A549 (cell line): Measurements from ENCODE around the gene ACAN. TPM values are rescaled to one million over a fixed set of nuclear protein-coding genes. Genes with fewer than 3 reads are reported as not detected.

Experiments
- ATAC-seq, 2 experiments: fragments of 200-7000 bp in 1 of 2; fragments of >200 bp in 1 of 2; cut with Nextera tagmentation in 1 of 2; cut with Tn5 transposase in 1 of 2; 3 replicates each; pipeline versions ENCODE4 v1.8.0 to v1.9.1; 2018 to 2020; ENCODE audit warnings: mild to moderate bottlenecking in 1 of 2, moderate library complexity in 1 of 2
- CTCF ChIA-PET: fragments of 300-600 bp; sonication (Branson Sonifier 250); formaldehyde crosslinking; extraction: SDS; loops from one replicate; lab custom pipeline; 2021; ENCODE audit warnings: antibody characterized with exemption, inconsistent platforms; lab: Yijun Ruan, JAX
- POLR2A ChIA-PET: fragments of 350-600 bp; formaldehyde crosslinking; extraction: SDS; loops from one replicate; lab custom pipeline; 2021; ENCODE audit warnings: antibody characterized with exemption, inconsistent platforms; lab: Yijun Ruan, JAX
- DNase-seq, 2 experiments: peaks; one replicate each; pipeline versions ENCODE4 v3.0.0 to v3.0.0-alpha.2; 2011 to 2016; ENCODE audit warnings: low read depth in 1 of 2, low spot score in 1 of 2
- FAIRE-seq: peaks from 2 replicates; lab custom pipeline; 2011; peaks lifted over from hg19 to GRCh38; lab: Jason Lieb, UNC
- H3K27ac ChIP-seq, 2 experiments: fragments of >200 bp; sonication (Bioruptor Twin); formaldehyde crosslinking; 3 replicates each; pipeline ENCODE4 v1.5.1; 2016 to 2017
- H3K4me1 ChIP-seq: fragments of >200 bp; sonication (Bioruptor Twin); formaldehyde crosslinking; 3 replicates; pipeline ENCODE4 v1.6.1; 2016
- H3K4me2 ChIP-seq: fragments of >200 bp; sonication (Bioruptor Twin); formaldehyde crosslinking; 3 replicates; pipeline ENCODE4 v1.6.1; 2016
- H3K4me3 ChIP-seq: fragments of >200 bp; sonication (Bioruptor Twin); formaldehyde crosslinking; 3 replicates; pipeline ENCODE4 v1.5.1; 2016
- H3K9me3 ChIP-seq: fragments of >200 bp; sonication (Bioruptor Twin); formaldehyde crosslinking; 3 replicates; pipeline ENCODE4 v1.6.1; 2016
- BHLHE40 ChIP-seq: IDR thresholded peaks from 2 replicates; pipeline ENCODE4 v1.6.1; 2012; ENCODE audit warnings: low read depth, low read length, inconsistent platforms
- CBX2 ChIP-seq: fragments of 200-600 bp; sonication (generic); IDR thresholded peaks from 2 replicates; pipeline ENCODE4 v1.6.1; 2016; ENCODE audit warnings: low read depth, mild to moderate bottlenecking, borderline replicate concordance
- EHF ChIP-seq: fragments of 250-450 bp; sonication (Bioruptor Pico); IDR thresholded peaks from 2 replicates; pipeline ENCODE4 v1.5.0; 2020; ENCODE audit warnings: mild to moderate bottlenecking
- EHMT2 ChIP-seq: fragments of 200-600 bp; sonication (generic); IDR thresholded peaks from 2 replicates; pipeline ENCODE4 v1.6.1; 2016; ENCODE audit warnings: antibody characterized with exemption, low read depth, mild to moderate bottlenecking, moderate library complexity
- EP300 ChIP-seq, 2 experiments: fragments of >200 bp; sonication (Bioruptor Twin); formaldehyde crosslinking; IDR thresholded peaks; 2 replicates in 1 of 2; 3 replicates in 1 of 2; pipeline ENCODE4 v1.6.1; 2016 to 2017
- GATA3 ChIP-seq: IDR thresholded peaks from 2 replicates; pipeline ENCODE4 v1.6.1; 2012; ENCODE audit warnings: borderline replicate concordance
- HDAC2 ChIP-seq: fragments of 200-600 bp; sonication (generic); IDR thresholded peaks from 2 replicates; pipeline ENCODE4 v1.6.1; 2016
- HOXB13 ChIP-seq: fragments of 250-450 bp; sonication (Bioruptor Pico); IDR thresholded peaks from 2 replicates; pipeline ENCODE4 v1.5.0; 2020; ENCODE audit warnings: low read depth, mild to moderate bottlenecking, moderate library complexity
- HOXB5 ChIP-seq: fragments of 250-450 bp; sonication (Bioruptor Pico); IDR thresholded peaks from 2 replicates; pipeline ENCODE4 v1.5.0; 2020; ENCODE audit warnings: mild to moderate bottlenecking, moderate library complexity
- KDM1A ChIP-seq: fragments of 200-600 bp; sonication (generic); IDR thresholded peaks from 2 replicates; pipeline ENCODE4 v1.6.1; 2016; ENCODE audit warnings: low read depth, mild to moderate bottlenecking
- KDM5A ChIP-seq: fragments of 200-600 bp; sonication (generic); IDR thresholded peaks from 2 replicates; pipeline ENCODE4 v1.6.1; 2016; ENCODE audit warnings: antibody characterized with exemption, mild to moderate bottlenecking
- MAFK ChIP-seq: fragments of 450-650 bp; IDR thresholded peaks from 2 replicates; pipeline ENCODE4 v1.6.1; 2014; ENCODE audit not compliant: partially characterized antibody
- NR3C1 ChIP-seq: fragments of >200 bp; sonication (Bioruptor Twin); formaldehyde crosslinking; IDR thresholded peaks from 3 replicates; pipeline ENCODE4 v1.6.1; 2017
- RAD21 ChIP-seq, 2 experiments: fragments of >200 bp in 1 of 2; sonication (Bioruptor Twin) in 1 of 2; formaldehyde crosslinking in 1 of 2; IDR thresholded peaks in 1 of 2; conservative IDR thresholded peaks in 1 of 2; 2 replicates in 1 of 2; 3 replicates in 1 of 2; pipeline ENCODE4 v1.6.1; 2012 to 2018; ENCODE audit warnings: inconsistent platforms in 1 of 2
- RCOR1 ChIP-seq: fragments of 150-350 bp; IDR thresholded peaks from 2 replicates; pipeline ENCODE4 v1.6.1; 2014; ENCODE audit warnings: antibody characterized with exemption, low read length, low read depth
- RFX5 ChIP-seq: fragments of 450-650 bp; IDR thresholded peaks from 2 replicates; pipeline ENCODE4 v1.7.1; 2014; ENCODE audit warnings: antibody characterized with exemption, mild to moderate bottlenecking, moderate library complexity
- SREBF2 ChIP-seq: fragments of 450-650 bp; IDR thresholded peaks from 2 replicates; pipeline ENCODE4 v1.6.1; 2014; ENCODE audit warnings: mild to moderate bottlenecking, moderate library complexity
- ZC3H11A ChIP-seq: fragments of 450-650 bp; IDR thresholded peaks from 2 replicates; pipeline ENCODE4 v1.6.1; 2014; ENCODE audit warnings: antibody characterized with exemption, mild to moderate bottlenecking
- ZFP36 ChIP-seq: fragments of 450-650 bp; IDR thresholded peaks from 2 replicates; pipeline ENCODE4 v1.6.1; 2014; ENCODE audit warnings: borderline replicate concordance; ENCODE audit not compliant: partially characterized antibody
- WGBS: methylation state at CpG from one replicate; pipeline ENCODE4 v1.1.6; 2017; ENCODE audit errors: missing lambda C conversion rate; 5-methylcytosine and 5-hydroxymethylcytosine counted together
- polyA plus RNA-seq, 4 experiments: library from polyadenylated mRNA; depleted of rRNA in 3 of 4; stranded (reverse); fragments of >200 nt; fragmentation: RNase III in 1 of 4; extraction: RNeasy Plus Mini Kit Qiagen cat#74134 plus additional on column Dnase treatment in 1 of 4; gene quantifications; 2 replicates in 3 of 4; 3 replicates in 1 of 4; pipeline ENCODE4 v1.2.3, GENCODE V29; 2011 to 2017
- TF ChIP-seq, protein P1 (sequence below): IDR thresholded peaks from 2 replicates; pipeline ENCODE4 v1.6.1; 2012
- TF ChIP-seq, protein P2 (sequence below): fragments of 250-450 bp; sonication (Bioruptor Pico); IDR thresholded peaks from 2 replicates; pipeline ENCODE4 v1.5.0; 2020; ENCODE audit warnings: low read depth, mild to moderate bottlenecking, moderate library complexity
- TF ChIP-seq, protein P3 (sequence below): fragments of 250-450 bp; sonication (Bioruptor Pico); IDR thresholded peaks from 2 replicates; pipeline ENCODE4 v1.5.0; 2021; ENCODE audit warnings: mild to moderate bottlenecking, moderate library complexity, borderline replicate concordance
- TF ChIP-seq, protein P4 (sequence below): fragments of 150-350 bp; IDR thresholded peaks from 2 replicates; pipeline ENCODE4 v1.6.1; 2014; ENCODE audit warnings: low read depth, mild to moderate bottlenecking, low read length
- TF ChIP-seq, protein P5 (sequence below): fragments of 200-600 bp; sonication (generic); IDR thresholded peaks from 2 replicates; pipeline ENCODE4 v1.6.1; 2016; ENCODE audit warnings: antibody characterized with exemption, mild to moderate bottlenecking, moderate library complexity

The ACAN gene
- polyA plus RNA-seq, 2 of the 4 experiments (the other 2 are of a cell fraction), result 0.01 TPM; not detected in 1

DNA sequence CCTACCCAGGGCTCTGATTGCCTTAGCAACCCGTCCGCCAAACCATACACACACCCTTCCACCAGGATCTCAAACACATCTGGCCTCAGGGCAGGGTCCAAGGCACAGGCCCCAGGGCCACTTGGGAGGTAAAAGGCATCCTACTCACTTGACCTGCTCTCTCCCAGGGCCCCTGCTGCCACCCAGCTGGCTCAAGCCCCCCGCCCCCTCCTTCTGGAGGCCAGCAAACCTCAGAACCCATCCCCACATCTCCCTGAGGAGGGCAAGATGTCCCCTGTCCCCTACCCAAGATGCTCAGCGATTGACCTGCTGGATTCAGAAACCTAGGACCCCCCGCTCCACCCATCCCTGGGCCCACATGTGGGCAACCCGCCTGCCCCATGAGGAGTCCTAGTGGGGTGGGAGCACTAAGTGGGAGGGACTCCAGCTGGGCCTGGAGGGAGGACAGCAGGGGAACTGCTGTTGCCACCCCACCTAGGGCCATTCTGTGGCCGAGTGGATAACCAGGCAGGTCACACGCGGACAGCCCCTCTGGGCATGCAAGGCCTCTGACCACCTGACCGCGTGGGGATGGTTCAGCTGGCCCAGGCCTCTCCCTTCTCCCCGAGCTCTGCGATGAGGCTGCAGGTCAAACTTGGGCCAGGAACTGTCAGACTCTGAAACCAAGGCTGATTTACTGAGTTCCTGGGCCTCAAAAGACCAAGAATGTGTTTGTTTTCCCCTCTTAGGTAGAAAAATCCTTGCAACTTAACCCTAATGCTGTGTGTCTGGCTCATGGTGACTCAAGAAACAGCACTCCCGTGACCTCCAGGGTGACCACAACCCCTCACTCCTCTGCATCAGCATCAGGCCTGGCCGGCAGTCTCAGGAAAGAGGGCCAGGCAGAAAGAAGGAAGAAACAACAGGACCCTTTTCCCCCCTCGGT lies 105.7 kb downstream of the ACAN start:
- no peak for ATAC-seq
- Histone ChIP-seq H3K9me3 (no peaks in the 10 kb centered on the region), H3K4me2 (no peak overlapping the region), H3K4me3 (no peak overlapping the region), H3K4me1 (peaks cover 43% of the 10 kb centered on the region), H3K27ac (peak overlapping the region in 1 of 2 experiments; percentile 52; a peak in 3 of 6 replicates)
- WGBS, result 93% methylated on average over 15 of the region's 16 CpGs
- FAIRE-seq, result no peak
- ChIA-PET POLR2A (no interaction called here), CTCF (interaction anchor here (0.6 to 32.8 kb wide), 13 partner anchors 8 to 271 kb away, joined by 3 to 851 read pairs (median 7); partner anchors contain the start of genes HAPLN3 and MFGE8)
- TF ChIP-seq GATA3 (no peak), ZFP36 (no peak), SREBF2 (no peak), MAFK (no peak), EHMT2 (no peak), KDM1A (no peak), CBX2 (no peak), EHF (CRISPR knock-in tag) (no peak)
- TF ChIP-seq, protein P1, sequence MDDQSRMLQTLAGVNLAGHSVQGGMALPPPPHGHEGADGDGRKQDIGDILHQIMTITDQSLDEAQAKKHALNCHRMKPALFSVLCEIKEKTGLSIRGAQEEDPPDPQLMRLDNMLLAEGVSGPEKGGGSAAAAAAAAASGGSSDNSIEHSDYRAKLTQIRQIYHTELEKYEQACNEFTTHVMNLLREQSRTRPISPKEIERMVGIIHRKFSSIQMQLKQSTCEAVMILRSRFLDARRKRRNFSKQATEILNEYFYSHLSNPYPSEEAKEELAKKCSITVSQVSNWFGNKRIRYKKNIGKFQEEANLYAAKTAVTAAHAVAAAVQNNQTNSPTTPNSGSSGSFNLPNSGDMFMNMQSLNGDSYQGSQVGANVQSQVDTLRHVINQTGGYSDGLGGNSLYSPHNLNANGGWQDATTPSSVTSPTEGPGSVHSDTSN, result no peak
- TF ChIP-seq, protein P2, sequence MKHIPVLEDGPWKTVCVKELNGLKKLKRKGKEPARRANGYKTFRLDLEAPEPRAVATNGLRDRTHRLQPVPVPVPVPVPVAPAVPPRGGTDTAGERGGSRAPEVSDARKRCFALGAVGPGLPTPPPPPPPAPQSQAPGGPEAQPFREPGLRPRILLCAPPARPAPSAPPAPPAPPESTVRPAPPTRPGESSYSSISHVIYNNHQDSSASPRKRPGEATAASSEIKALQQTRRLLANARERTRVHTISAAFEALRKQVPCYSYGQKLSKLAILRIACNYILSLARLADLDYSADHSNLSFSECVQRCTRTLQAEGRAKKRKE, result no peak
- TF ChIP-seq, protein P3, sequence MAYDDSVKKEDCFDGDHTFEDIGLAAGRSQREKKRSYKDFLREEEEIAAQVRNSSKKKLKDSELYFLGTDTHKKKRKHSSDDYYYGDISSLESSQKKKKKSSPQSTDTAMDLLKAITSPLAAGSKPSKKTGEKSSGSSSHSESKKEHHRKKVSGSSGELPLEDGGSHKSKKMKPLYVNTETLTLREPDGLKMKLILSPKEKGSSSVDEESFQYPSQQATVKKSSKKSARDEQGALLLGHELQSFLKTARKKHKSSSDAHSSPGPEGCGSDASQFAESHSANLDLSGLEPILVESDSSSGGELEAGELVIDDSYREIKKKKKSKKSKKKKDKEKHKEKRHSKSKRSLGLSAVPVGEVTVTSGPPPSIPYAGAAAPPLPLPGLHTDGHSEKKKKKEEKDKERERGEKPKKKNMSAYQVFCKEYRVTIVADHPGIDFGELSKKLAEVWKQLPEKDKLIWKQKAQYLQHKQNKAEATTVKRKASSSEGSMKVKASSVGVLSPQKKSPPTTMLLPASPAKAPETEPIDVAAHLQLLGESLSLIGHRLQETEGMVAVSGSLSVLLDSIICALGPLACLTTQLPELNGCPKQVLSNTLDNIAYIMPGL (CRISPR knock-in tag), result no peak
- DNase-seq, result no peak

DNA sequence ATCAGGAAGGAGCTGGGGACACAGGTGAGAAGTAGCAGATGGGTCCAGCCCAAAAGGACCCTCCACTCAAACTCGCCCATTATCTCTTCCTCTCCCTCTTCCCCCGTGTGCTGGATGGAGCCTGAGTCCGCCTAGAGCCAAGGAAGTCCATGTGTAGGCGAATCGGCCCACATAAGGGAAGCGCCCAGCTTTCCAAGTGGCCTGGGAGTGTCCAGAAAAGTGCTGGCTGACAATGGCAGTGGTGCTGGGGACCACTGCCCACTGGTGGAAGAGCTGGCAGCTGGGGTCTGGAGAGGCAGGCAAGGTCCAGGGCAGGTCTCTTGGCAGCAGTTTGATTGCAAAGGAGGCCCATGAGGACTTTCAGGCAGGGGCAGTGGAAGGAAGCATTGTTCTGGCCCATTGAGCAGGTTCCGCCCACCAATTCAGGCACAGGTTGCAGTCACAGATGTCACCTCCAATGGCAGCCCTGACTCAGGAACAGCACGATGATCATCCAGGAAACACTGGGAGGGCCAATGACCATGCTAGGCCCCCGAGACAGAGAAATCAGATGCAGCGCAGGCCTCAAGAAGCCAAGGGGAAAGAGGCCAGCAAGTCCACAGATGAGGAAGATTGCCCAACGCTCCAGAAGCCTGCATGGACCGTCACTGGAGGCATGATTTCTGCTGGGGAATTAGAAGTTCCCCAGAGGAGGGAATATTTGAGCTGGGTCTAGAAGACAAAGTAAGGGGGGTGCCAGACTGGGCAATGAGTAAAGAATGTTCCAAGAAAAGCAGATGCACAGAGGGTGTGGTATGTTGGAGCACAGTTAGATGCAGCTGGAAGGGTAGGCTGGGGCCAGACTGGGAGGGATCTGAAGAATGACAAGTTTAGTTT lies 107.0 kb downstream of the ACAN start:
- ATAC-seq, result no peak
- no peak for FAIRE-seq
- Histone ChIP-seq H3K4me1 (peaks cover 35% of the 10 kb centered on the region), H3K27ac (peak overlapping the region in 1 of 2 experiments; percentile 89; a peak in 2 of 6 replicates), H3K9me3 (no peaks in the 10 kb centered on the region), H3K4me2 (peak overlapping the region; percentile 88; the same call in 2 of the 3 replicates), H3K4me3 (no peak overlapping the region)
- ChIA-PET CTCF (interaction anchor here (0.6 to 32.8 kb wide), 11 partner anchors 5 to 111 kb away, joined by 3 to 851 read pairs (median 12); partner anchors contain the start of gene HAPLN3), POLR2A (interaction anchor here (3.4 kb wide), 1 partner anchor 72 kb away, joined by 40 read pairs; no protein-coding TSS in a partner anchor)
- no peak for DNase-seq
- 91% methylated on average over 12 of the region's 12 CpGs for WGBS
- TF ChIP-seq GATA3 (no peak), HOXB13 (no peak), CBX2 (no peak), RFX5 (no peak), RAD21 (conservative IDR thresholded peaks at IDR 0.05 in 1 of 2, IDR thresholded peaks at IDR 0.05 in 1 of 2) (no peak), NR3C1 (no peak), ZC3H11A (no peak), HOXB5 (no peak), EHF (CRISPR knock-in tag) (no peak), BHLHE40 (no peak), EP300 (IDR thresholded peaks at IDR 0.05) (no peak), KDM5A (no peak), HDAC2 (no peak), RCOR1 (no peak)
- TF ChIP-seq, protein P4, sequence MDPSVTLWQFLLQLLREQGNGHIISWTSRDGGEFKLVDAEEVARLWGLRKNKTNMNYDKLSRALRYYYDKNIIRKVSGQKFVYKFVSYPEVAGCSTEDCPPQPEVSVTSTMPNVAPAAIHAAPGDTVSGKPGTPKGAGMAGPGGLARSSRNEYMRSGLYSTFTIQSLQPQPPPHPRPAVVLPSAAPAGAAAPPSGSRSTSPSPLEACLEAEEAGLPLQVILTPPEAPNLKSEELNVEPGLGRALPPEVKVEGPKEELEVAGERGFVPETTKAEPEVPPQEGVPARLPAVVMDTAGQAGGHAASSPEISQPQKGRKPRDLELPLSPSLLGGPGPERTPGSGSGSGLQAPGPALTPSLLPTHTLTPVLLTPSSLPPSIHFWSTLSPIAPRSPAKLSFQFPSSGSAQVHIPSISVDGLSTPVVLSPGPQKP, result no peak
- TF ChIP-seq, protein P5, sequence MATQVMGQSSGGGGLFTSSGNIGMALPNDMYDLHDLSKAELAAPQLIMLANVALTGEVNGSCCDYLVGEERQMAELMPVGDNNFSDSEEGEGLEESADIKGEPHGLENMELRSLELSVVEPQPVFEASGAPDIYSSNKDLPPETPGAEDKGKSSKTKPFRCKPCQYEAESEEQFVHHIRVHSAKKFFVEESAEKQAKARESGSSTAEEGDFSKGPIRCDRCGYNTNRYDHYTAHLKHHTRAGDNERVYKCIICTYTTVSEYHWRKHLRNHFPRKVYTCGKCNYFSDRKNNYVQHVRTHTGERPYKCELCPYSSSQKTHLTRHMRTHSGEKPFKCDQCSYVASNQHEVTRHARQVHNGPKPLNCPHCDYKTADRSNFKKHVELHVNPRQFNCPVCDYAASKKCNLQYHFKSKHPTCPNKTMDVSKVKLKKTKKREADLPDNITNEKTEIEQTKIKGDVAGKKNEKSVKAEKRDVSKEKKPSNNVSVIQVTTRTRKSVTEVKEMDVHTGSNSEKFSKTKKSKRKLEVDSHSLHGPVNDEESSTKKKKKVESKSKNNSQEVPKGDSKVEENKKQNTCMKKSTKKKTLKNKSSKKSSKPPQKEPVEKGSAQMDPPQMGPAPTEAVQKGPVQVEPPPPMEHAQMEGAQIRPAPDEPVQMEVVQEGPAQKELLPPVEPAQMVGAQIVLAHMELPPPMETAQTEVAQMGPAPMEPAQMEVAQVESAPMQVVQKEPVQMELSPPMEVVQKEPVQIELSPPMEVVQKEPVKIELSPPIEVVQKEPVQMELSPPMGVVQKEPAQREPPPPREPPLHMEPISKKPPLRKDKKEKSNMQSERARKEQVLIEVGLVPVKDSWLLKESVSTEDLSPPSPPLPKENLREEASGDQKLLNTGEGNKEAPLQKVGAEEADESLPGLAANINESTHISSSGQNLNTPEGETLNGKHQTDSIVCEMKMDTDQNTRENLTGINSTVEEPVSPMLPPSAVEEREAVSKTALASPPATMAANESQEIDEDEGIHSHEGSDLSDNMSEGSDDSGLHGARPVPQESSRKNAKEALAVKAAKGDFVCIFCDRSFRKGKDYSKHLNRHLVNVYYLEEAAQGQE, result no peak
